Measurements from ENCODE around the gene URGCP.

URGCP gene, protein sequence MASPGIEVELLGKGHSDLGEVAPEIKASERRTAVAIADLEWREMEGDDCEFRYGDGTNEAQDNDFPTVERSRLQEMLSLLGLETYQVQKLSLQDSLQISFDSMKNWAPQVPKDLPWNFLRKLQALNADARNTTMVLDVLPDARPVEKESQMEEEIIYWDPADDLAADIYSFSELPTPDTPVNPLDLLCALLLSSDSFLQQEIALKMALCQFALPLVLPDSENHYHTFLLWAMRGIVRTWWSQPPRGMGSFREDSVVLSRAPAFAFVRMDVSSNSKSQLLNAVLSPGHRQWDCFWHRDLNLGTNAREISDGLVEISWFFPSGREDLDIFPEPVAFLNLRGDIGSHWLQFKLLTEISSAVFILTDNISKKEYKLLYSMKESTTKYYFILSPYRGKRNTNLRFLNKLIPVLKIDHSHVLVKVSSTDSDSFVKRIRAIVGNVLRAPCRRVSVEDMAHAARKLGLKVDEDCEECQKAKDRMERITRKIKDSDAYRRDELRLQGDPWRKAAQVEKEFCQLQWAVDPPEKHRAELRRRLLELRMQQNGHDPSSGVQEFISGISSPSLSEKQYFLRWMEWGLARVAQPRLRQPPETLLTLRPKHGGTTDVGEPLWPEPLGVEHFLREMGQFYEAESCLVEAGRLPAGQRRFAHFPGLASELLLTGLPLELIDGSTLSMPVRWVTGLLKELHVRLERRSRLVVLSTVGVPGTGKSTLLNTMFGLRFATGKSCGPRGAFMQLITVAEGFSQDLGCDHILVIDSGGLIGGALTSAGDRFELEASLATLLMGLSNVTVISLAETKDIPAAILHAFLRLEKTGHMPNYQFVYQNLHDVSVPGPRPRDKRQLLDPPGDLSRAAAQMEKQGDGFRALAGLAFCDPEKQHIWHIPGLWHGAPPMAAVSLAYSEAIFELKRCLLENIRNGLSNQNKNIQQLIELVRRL

DNA sequence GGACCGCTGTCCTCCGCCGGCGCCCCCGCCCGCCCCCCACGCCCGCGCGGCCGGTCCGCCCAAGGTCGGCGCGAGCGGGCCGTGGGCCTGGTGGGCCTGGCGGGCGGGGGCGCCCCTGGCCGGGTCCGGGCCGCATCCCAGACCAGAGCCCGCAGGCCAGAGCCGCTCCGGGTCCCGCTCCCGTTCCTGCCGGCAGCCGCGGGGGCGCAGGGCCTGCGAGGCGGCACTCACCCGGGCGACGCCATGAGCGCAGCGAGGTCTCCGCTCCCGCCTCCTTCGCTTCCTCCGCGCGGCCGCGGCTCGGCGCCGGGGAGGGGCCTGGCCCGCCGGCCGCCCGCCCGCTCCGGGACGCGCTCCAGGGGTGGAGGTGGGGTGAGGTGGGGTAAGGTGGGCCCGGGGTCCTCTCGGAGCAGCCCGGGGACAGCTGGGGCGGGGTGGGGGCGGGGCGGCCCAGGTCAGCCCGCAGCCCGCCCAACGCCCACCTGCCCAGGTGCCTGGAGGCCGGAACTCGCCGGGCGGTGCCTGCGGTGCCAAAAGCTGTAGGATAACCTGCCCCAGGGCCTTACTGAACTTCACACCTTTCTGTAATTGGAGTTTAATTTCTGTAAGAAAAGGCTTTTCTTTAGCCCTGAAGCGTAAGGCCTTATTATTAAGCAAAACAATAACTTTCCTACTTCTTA lies at the start of gene URGCP:
Gene URGCP (minus strand): TSS at position 266 of the 680 bp plus-strand sequence. CDS start 21 bp downstream, at position 245.
- Histone ChIP-seq H3K36me3 (ENCODE audit: control insufficient read depth in 1 of 2, insufficient read depth in 2 of 2, low read length in 2 of 2) (no peaks in the 10 kb centered on the region), H3K4me3 (ENCODE audit: low read depth in 1 of 2, low read length in 2 of 2) (peak within 1 kb of the TSS; percentile 65 to 75), H3K9me3 (ENCODE audit: control insufficient read depth in 1 of 2, low read length in 2 of 2) (no peaks in the 10 kb centered on the region), H3K27me3 (ENCODE audit: low read depth, low read length) (no peaks in the 10 kb centered on the region), H3K27ac (ENCODE audit: low read length) (peak within 1 kb of the TSS; percentile 83), H3K4me1 (ENCODE audit: control insufficient read depth in 1 of 2, insufficient read depth in 2 of 2, low read length in 2 of 2) (peaks cover 13 to 15% of the 10 kb centered on the region in 2 donors)

DNA sequence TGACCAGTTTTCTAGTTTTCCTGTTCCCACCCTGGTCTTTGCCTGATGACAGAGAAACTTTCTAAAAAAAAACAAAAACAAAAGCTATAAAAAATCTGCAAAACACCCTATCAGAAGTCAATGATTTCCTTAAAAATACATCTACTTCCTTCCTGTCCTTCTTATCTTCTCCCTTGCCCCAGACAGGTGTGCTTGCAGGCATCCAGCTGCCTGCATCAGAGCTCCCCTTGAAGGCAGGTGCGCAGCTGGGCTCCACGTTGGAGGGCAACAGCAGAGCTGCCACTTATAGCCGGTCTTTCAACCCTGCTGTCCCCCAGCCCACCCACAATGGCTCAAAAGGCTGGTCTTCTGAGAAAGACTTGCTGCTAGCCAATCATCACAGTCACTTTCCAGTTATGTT lies 49.6 kb upstream of the URGCP start:
- peaks cover 16 to 32% of the 10 kb centered on the region in 2 donors for H3K36me3 ChIP-seq (ENCODE audit: control insufficient read depth in 1 of 2, insufficient read depth in 2 of 2, low read length in 2 of 2)
- H3K27me3 ChIP-seq (ENCODE audit: low read depth, low read length): no peaks in the 10 kb centered on the region
- no peaks in the 10 kb centered on the region for H3K9me3 ChIP-seq (ENCODE audit: control insufficient read depth in 1 of 2, low read length in 2 of 2)
- H3K4me1 ChIP-seq (ENCODE audit: control insufficient read depth in 1 of 2, insufficient read depth in 2 of 2, low read length in 2 of 2): no peaks in the 10 kb centered on the region
- no peak overlapping the region for H3K27ac ChIP-seq (ENCODE audit: low read length)
- no peak overlapping the region for H3K4me3 ChIP-seq (ENCODE audit: low read depth in 1 of 2, low read length in 2 of 2)

DNA sequence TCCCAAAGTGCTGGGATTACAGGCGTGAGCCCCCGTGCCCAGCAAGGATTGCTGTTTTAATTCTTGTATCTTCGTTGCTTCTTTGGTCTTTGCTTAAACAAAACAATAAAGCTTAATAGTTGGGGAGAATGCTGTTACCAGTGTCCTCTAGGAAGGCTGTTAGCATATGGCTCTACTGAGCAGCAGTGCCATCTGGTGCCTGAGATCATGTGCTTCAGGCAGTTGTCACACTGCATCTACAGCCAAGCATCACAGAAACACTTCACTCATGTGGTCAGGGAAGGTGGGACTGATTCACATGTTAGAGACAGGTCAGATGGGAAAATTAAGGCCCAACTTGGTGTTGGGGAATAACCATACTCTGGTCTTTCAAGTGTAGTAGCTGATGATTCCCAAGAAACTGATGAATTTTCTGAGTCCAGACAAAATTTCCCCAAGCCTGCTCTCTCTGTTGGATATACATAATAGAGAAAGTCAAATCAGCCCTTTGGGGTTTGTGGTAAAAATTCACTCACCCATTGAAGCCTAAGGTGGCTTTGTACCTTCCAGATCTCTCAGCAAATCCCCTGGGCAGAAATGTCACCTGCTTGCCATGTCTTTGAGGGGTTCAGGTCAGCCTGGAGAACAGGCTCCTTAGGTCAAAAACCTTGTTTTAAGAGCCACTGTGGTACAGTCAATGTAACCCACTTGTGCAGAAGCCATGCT lies 48.3 kb upstream of the URGCP start:
- Histone ChIP-seq H3K36me3 (ENCODE audit: control insufficient read depth in 1 of 2, insufficient read depth in 2 of 2, low read length in 2 of 2) (peaks cover 26 to 40% of the 10 kb centered on the region in 2 donors), H3K27ac (ENCODE audit: low read length) (no peak overlapping the region), H3K4me3 (ENCODE audit: low read depth in 1 of 2, low read length in 2 of 2) (no peak overlapping the region), H3K27me3 (ENCODE audit: low read depth, low read length) (no peaks in the 10 kb centered on the region), H3K9me3 (ENCODE audit: control insufficient read depth in 1 of 2, low read length in 2 of 2) (no peaks in the 10 kb centered on the region), H3K4me1 (ENCODE audit: control insufficient read depth in 1 of 2, insufficient read depth in 2 of 2, low read length in 2 of 2) (no peaks in the 10 kb centered on the region)

DNA sequence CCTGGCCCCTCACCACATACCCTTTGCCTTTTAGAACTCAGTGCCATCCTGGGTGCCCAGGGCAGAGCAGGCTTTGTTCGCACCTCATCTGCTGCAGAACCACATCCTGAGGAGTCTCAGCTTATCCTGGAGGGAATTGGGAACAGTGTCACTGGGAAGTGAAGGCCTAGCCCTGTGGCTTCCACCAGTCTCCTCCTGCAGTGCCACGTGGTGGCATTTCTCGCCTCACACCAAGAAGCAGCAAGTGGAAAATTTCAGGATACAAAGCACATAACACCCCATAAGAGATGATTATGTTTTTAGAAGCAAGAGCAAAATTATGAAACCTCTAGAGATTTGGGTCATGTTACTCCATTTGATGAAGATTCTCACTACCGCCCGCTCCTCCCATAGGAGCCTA lies 46.7 kb upstream of the URGCP start:
- peaks cover 26 to 41% of the 10 kb centered on the region in 2 donors for H3K36me3 ChIP-seq (ENCODE audit: control insufficient read depth in 1 of 2, insufficient read depth in 2 of 2, low read length in 2 of 2)
- no peaks in the 10 kb centered on the region for H3K4me1 ChIP-seq (ENCODE audit: control insufficient read depth in 1 of 2, insufficient read depth in 2 of 2, low read length in 2 of 2)
- no peak overlapping the region for H3K4me3 ChIP-seq (ENCODE audit: low read depth in 1 of 2, low read length in 2 of 2)
- no peaks in the 10 kb centered on the region for H3K9me3 ChIP-seq (ENCODE audit: control insufficient read depth in 1 of 2, low read length in 2 of 2)
- H3K27me3 ChIP-seq (ENCODE audit: low read depth, low read length): no peaks in the 10 kb centered on the region
- no peak overlapping the region for H3K27ac ChIP-seq (ENCODE audit: low read length)

DNA sequence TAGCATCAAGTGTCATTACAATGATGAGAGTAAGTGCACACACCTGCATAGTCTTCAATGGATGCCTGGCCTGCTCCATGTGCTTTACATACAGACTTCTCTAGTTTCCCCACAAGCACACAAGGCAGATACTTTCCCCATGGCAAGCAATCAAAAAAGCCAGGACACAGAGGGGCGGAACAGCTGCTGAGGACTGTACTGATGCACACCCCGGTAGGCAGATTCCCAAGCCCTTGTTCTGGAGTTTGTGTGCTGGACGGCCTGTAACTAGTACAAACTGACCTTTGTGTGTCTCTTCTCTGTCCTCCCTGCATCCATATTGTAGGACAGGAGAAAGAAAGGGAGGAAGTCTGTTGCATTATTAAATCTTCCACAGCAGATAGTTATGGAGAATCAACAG lies 45.6 kb upstream of the URGCP start:
- Histone ChIP-seq H3K27ac (ENCODE audit: low read length) (no peak overlapping the region), H3K27me3 (ENCODE audit: low read depth, low read length) (no peaks in the 10 kb centered on the region), H3K36me3 (ENCODE audit: control insufficient read depth in 1 of 2, insufficient read depth in 2 of 2, low read length in 2 of 2) (peaks cover 26 to 41% of the 10 kb centered on the region in 2 donors), H3K4me3 (ENCODE audit: low read depth in 1 of 2, low read length in 2 of 2) (no peak overlapping the region), H3K4me1 (ENCODE audit: control insufficient read depth in 1 of 2, insufficient read depth in 2 of 2, low read length in 2 of 2) (no peaks in the 10 kb centered on the region), H3K9me3 (ENCODE audit: control insufficient read depth in 1 of 2, low read length in 2 of 2) (no peaks in the 10 kb centered on the region)

DNA sequence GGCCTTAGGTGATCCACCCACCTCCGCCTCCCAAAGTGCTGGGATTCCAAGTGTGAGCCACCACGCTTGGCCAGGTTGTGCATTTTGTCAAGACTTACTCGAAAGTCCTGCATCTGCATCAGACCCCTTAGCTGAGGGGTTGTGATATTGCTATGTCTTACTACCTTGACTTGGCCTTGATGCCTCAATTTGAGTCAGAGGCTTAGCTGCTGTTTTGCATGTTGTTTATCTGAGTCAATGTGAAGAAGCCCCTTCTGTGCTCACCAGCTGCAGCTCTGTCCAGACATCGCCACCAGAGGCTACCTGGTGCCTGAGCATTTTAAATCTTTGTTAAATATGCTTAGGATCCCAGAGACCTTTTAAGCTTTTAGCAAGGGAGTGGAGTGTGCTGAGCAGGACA lies 37.9 kb upstream of the URGCP start:
- Histone ChIP-seq H3K36me3 (ENCODE audit: control insufficient read depth in 1 of 2, insufficient read depth in 2 of 2, low read length in 2 of 2) (peaks cover 12 to 24% of the 10 kb centered on the region in 2 donors), H3K4me1 (ENCODE audit: control insufficient read depth in 1 of 2, insufficient read depth in 2 of 2, low read length in 2 of 2) (no peaks in the 10 kb centered on the region), H3K27me3 (ENCODE audit: low read depth, low read length) (no peaks in the 10 kb centered on the region), H3K4me3 (ENCODE audit: low read depth in 1 of 2, low read length in 2 of 2) (no peak overlapping the region), H3K9me3 (ENCODE audit: control insufficient read depth in 1 of 2, low read length in 2 of 2) (no peaks in the 10 kb centered on the region), H3K27ac (ENCODE audit: low read length) (no peak overlapping the region)

DNA sequence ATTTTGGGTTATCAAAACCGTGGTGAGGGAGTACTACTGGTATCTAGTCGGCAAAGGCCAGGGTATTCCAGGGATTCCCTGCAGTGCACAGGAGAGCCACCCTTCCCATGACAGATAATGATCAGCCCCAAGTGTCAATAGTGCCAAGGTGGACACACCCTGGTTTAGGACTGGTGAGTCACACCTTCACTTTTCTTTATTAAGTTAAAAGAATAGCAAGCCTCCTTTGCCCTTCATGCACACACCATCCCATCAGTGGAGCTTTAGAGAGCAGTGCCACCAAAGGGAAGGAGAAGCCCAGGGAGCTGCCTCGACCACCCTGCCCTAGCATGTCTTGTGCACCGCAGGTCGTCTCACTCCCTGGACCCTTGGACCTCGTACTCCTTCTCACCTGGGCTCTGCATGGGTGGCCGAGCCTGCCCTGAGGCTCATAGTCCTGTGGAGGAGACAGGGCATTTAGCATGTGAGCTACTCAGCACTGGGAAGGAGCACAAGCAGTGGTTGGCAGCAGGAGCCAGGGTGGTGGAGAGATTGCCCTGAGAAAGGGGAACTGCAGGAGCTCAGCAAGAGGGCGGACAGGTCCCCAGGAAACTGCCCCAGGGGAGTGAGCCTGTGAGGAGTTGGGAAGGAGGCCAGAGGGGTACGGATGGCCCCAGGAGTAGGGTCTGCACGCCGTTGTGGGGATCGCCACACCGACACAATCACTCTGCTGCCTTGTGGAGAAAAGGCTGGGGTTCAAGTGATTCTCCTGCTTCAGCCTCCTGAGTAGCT lies 37.2 kb upstream of the URGCP start:
- Histone ChIP-seq H3K4me3 (ENCODE audit: low read depth in 1 of 2, low read length in 2 of 2) (no peak overlapping the region), H3K36me3 (ENCODE audit: control insufficient read depth in 1 of 2, insufficient read depth in 2 of 2, low read length in 2 of 2) (peaks cover 12 to 22% of the 10 kb centered on the region in 2 donors), H3K4me1 (ENCODE audit: control insufficient read depth in 1 of 2, insufficient read depth in 2 of 2, low read length in 2 of 2) (no peaks in the 10 kb centered on the region), H3K27me3 (ENCODE audit: low read depth, low read length) (no peaks in the 10 kb centered on the region), H3K27ac (ENCODE audit: low read length) (no peak overlapping the region), H3K9me3 (ENCODE audit: control insufficient read depth in 1 of 2, low read length in 2 of 2) (no peaks in the 10 kb centered on the region)

DNA sequence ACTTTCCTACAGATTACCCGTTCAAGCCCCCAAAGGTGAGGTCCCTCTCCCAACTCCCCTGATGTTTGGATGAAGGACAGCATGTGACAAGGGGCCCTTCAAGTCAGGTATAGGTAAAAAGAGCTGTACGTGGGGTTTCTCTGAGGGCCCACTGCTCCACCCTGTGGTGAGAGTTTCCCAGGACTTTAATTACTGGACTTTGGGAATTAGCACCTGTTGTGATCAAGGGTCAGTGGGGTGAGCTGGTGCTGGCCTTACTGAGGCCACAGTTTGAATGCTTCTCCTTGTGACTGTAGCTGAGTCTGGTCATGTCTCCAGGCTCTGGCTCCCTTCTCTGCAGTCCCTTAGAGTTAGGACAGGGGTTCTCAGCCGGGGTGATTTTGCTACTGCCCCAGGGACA lies 36.6 kb upstream of the URGCP start:
- no peak overlapping the region for H3K27ac ChIP-seq (ENCODE audit: low read length)
- peaks cover 12 to 21% of the 10 kb centered on the region in 2 donors for H3K36me3 ChIP-seq (ENCODE audit: control insufficient read depth in 1 of 2, insufficient read depth in 2 of 2, low read length in 2 of 2)
- H3K9me3 ChIP-seq (ENCODE audit: control insufficient read depth in 1 of 2, low read length in 2 of 2): no peaks in the 10 kb centered on the region
- H3K4me3 ChIP-seq (ENCODE audit: low read depth in 1 of 2, low read length in 2 of 2): no peak overlapping the region
- no peaks in the 10 kb centered on the region for H3K27me3 ChIP-seq (ENCODE audit: low read depth, low read length)
- no peaks in the 10 kb centered on the region for H3K4me1 ChIP-seq (ENCODE audit: control insufficient read depth in 1 of 2, insufficient read depth in 2 of 2, low read length in 2 of 2)

DNA sequence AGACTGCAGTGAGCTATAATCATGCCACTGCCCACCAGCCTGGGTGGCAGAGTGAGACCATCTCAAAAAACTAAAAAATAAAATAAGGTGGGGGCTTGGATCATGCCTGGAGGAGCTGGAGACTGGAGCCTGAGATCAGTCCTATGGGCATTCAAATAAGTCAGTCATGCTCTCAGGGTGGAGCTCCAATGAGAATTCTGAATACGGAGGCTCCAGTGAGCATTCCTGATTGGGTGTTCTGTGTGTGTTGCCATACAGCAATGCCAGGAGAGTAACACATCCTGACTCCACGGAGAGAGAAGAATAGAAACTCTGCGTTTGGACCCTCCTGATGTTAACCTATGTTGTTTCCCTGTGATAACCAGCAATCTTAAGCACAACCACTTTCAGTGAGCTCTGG lies 35.9 kb upstream of the URGCP start:
- H3K4me1 ChIP-seq (ENCODE audit: control insufficient read depth in 1 of 2, insufficient read depth in 2 of 2, low read length in 2 of 2): peaks cover 0 to 4% of the 10 kb centered on the region in 2 donors
- no peaks in the 10 kb centered on the region for H3K27me3 ChIP-seq (ENCODE audit: low read depth, low read length)
- no peak overlapping the region for H3K4me3 ChIP-seq (ENCODE audit: low read depth in 1 of 2, low read length in 2 of 2)
- no peaks in the 10 kb centered on the region for H3K9me3 ChIP-seq (ENCODE audit: control insufficient read depth in 1 of 2, low read length in 2 of 2)
- H3K27ac ChIP-seq (ENCODE audit: low read length): no peak overlapping the region
- H3K36me3 ChIP-seq (ENCODE audit: control insufficient read depth in 1 of 2, insufficient read depth in 2 of 2, low read length in 2 of 2): peaks cover 12 to 21% of the 10 kb centered on the region in 2 donors

DNA sequence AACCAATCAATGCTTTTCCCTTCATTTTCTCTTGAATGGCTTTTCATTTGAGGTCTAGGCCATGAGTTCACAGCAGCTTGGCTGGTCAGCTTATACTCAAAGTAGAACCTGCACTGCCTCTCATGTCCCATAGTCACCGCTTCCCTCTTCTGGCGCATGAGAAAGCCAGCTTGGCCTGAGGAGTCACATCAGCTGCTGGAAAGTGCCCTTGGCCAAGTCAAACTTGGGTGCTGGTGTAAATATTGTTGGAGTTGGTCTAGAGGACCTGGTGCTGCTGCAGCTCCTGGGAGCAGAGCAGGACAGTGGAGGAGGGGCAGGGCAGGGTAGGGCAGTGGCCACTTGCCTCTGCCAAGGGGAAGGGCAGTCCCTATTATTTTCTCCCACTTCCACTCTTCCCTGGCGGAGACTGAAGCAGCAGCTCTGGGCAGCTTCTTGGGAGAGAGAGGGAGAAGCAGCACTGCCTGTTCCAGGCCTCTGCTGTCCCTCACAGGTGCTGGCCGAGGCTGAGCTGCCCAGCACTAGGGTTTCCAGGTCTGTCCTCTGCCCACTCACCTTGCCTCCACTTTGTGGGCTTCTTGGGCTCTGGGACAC lies 32.6 kb upstream of the URGCP start:
- Histone ChIP-seq H3K4me3 (ENCODE audit: low read depth in 1 of 2, low read length in 2 of 2) (no peak overlapping the region), H3K9me3 (ENCODE audit: control insufficient read depth in 1 of 2, low read length in 2 of 2) (no peaks in the 10 kb centered on the region), H3K27me3 (ENCODE audit: low read depth, low read length) (no peaks in the 10 kb centered on the region), H3K27ac (ENCODE audit: low read length) (no peak overlapping the region), H3K4me1 (ENCODE audit: control insufficient read depth in 1 of 2, insufficient read depth in 2 of 2, low read length in 2 of 2) (peaks cover 5% of the 10 kb centered on the region in 2 donors), H3K36me3 (ENCODE audit: control insufficient read depth in 1 of 2, insufficient read depth in 2 of 2, low read length in 2 of 2) (peaks cover 12 to 14% of the 10 kb centered on the region in 2 donors)
